HG03575 (cell line): Measurements from ENCODE around the gene IGF2BP2.
"Not testable (repeated sequence)": the region's sequence is repeated elsewhere in the genome, so short reads cannot be mapped to it uniquely, and the experiment has no call there.

Source experiments
- ATAC-seq: cut with Tn5 transposase; IDR thresholded peaks from one replicate; pipeline ENCODE4 v1.9.1; 2021; ENCODE audit not compliant: unreplicated experiment, insufficient number of reproducible peaks, low FRiP score; ENCODE audit errors: extremely low read depth

The IGF2BP2 gene

DNA sequence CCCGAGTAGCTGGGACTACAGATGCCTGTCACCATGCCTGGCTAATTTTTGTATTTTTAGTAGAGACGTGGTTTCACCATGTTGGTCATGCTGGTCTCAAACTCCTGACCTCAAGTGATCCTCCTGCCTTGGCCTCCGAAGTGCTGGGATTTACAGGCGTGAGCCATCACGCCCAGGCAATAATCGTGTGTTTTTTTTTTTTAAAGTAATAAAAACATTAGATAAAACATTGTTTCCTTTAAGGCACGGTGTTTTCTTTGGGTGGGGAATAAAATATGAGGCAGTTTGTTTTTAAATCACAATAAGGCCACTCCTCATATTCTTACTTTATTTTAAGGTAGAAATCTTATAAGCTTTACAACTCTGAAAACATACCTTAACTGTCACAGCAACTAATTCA, 127.6 kb downstream of the IGF2BP2 start:
- not testable (repeated sequence) for ATAC-seq

GRCh38 chr3:185696039-185696438, 128.8 kb downstream of the IGF2BP2 start:
- no peak for ATAC-seq

GRCh38 chr3:185693985-185694653, 130.7 kb downstream of the IGF2BP2 start:
- ATAC-seq: no peak

GRCh38 chr3:185691622-185692021, 133.2 kb downstream of the IGF2BP2 start:
- ATAC-seq: no peak

DNA sequence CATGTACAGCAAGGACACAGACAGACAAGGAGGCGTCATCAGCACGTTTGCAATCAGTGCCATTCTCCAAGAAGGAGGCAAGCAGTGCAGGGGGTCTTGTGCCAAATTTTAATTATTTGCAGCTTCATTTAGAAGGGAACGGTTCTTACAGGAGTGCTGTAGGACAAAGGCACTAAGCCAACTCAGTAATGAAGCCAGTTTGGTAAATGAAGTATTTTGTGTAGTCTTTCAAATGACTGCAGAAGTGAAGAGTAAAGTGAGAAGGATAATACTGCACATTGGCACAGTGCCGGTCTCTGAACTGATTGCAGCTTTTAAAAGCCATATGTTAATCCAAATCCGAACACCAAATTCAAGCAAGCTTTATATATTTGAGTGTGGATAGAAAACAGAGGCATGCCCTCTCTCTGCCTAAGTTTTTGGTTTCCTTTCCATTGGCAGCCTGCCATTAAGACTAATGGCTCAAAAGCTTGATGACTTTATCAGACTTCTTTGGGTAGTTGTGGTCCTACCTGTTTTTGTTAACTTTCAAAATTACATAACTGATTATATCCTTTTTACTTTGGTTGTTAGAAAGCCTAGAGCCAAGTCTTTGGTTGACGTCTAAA, 137.5 kb downstream of the IGF2BP2 start:
- ATAC-seq: no peak

- ATAC-seq: no peak
These were observed 139.4 kb downstream of the IGF2BP2 start for GRCh38 chr3:185685231-185686035.

DNA sequence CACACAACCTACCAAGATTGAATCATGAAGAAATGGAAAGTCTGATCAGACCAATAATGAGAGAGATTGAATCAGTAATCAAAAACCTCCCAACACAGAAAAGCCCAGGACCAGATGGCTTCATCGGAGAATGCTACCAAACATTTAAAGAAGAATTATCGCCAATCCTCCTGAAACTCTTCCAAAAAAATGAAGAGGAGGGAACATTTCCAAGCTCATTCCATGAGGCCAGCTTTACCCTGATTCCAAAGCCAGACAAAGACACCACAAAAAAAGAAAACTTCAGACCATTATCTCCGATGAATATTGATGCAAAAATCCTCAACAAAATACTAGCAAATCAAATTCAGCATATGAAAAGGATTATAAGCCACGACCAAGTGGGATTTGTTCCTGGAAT, 144.6 kb downstream of the IGF2BP2 start:
- no peak for ATAC-seq

DNA sequence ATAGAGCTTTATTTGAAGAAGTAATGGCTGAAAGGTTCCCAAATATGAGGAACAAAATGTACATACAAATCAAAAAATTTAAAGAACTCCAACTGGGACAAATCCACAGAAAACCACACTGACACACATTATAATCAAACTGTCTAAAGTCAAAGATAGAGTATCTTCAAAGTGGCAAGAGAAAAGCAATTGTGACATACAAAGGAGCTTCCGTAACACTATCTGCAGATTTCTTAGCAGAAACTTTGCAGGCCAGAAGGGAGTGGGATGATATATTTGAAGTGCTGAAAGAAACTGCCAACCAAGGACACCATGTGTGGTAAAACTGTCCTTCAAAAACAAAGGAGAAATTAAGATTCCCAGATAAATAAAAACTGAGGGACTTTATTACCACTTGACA, 146.8 kb downstream of the IGF2BP2 start:
- no peak for ATAC-seq

DNA sequence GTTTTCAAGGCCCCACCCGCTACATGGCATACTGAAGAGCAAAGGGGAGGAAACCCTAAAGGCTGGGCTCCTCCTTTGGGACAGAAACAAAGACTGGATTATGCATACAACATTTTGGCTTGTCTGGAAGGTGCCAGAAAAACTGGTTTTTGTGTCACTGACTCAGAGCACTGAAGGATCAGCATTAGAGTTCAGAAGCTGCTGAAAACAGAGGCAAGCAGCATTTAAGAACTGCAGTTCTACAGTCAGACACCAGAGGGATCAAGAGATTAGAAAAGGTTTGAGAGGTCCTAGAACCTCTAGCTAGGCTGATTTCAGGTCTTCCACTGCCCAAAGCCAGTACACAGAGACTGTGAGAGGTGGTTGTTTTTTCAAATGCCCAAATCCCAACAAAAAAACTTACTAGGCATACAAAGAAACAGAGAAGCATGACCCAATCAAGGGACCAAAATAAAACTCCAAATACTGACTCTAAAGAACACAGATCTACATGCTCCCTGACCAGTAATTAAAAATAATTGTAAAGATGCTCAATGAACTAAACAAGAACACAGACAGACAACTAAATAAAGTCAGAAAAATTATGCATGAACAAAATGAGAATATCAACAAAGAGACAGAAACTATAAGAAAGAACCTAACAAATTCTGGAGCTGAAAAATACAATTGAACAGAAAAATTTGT, 147.6 kb downstream of the IGF2BP2 start:
- no peak for ATAC-seq

- ATAC-seq: no peak
These were observed 157.3 kb downstream of the IGF2BP2 start for GRCh38 chr3:185667574-185667973.

- no peak for ATAC-seq
These were observed 160.9 kb downstream of the IGF2BP2 start for GRCh38 chr3:185663929-185664328.

DNA sequence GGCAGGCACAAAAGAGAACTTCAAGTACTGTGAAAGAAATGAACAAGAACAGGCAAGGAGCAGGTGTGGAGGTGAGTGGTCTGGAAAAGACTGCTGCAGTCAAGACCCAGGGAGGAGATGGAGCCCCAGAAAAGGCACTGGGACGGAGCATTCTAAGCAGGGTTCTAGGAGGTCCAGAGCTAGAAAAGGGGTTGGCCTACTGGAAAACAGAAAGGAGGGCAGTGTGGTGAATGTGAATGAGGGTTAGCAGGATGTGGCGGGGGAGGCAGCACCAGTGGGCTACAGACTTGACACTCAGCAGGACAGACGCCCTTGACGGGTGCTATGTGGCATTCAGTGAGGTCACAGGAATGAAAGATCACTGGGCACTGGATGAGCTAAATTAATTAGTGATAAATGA, 163.1 kb downstream of the IGF2BP2 start:
- ATAC-seq: no peak

GRCh38 chr3:185661296-185661695, 163.5 kb downstream of the IGF2BP2 start:
- ATAC-seq: not testable (repeated sequence)

GRCh38 chr3:185659942-185660921, 164.6 kb downstream of the IGF2BP2 start:
- no peak for ATAC-seq

DNA sequence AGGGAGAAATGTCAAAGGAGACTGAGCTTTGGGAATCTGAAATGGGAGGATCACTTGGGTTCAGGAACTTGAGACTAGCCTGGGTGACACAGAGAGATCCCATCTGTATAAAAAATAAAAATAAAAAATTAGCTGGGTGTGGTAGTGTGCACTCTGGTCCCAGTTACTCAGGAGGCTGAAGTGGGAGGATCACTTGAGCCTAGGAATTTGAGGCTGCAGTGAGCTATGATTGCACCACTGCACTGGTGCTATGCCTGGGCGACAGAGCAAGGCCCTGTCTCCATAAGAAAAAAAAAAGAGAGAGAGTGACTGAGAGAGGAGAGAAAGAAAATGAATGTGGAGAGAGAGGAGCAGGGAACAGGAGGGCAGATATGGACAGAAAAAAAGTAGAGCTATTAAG, 165.9 kb downstream of the IGF2BP2 start:
- ATAC-seq: no peak

DNA sequence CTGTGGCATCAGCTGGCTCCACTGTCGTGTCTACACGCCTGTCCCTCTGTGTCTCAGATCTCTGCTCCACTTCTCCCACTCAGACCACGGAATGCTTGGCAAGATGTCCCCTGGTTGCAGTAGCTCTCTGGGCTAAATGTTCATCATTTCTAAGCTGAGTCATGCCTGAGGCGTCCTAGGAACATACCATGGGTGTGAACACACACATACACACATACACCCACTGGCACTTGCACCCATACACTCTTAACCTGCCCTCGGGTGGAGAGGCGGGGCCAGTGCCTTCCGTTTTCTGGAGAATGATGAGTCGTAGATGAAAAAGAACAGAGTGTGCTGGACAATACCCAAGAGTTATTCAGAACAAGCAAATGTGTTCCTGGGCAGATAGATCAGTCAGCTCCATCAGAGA, 166.3 kb downstream of the IGF2BP2 start:
- no peak for ATAC-seq

DNA sequence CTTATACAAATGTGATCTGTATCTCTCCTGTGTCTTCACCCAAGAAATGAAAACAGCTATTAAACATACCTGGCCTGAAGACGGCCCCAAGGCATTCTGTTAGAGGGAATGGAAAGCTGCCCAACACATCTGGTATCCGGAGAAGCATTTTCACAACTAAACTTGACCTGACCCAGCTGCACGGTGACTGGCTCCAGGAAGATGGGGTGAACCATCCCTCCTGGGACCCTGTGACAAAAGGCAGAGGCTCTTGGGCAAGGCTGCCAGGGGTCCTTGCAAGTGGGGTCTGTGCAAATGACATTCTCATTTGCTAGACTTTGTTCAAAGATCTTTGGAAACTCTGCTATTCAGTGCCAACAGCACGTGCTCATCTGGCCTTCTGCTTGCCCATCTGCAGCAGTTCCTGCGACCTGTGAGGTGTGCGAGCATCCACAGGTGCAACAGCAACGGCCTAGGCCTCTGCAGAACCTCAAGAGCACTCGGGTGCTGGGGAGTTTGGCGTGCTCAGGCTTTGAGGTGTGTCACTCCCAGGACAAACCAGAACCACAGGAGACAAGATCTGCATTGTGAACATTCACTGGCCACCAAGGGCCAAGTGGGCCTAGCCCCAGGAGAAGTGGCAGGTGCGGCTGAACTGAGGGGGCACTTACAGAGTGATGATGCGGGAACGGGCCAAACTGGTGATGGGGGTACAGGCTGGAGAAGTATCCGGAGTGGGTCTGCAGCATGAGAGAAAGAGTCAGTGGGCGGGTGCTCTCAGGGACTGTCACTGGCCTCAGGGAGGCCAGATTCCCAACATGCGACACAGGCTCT, 166.9 kb downstream of the IGF2BP2 start:
- no peak for ATAC-seq

DNA sequence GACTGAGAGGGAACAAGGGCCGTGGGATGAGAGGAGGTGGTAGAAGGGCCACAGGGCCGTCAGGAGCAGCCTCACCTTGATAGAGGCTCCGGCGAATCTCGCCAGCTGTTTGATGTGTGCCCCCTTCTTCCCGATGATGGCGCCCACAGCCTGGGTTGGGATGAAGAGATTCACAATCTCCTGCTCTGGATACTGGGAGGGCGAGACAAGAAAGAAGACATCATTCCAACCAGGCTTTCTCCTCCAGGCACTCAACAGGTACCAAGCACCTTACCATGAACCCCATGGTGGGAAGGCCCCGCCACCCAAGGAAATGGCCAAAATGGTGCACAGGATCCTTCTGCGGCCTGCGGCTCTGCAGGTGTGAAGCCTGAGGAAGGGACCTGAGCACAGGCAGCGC, 167.6 kb downstream of the IGF2BP2 start:
- ATAC-seq: no peak
